ENCODE measurements around the gene DGKE.

DGKE gene

GRCh38 chr17:56833809-56834379 lies at the start of gene DGKE, which contains the start of gene C17orf67:
DGKE (plus strand) TSS chr17:56834151; CDS start chr17:56834796, 645 bp downstream.
C17orf67 (minus strand) TSS chr17:56833920; CDS start chr17:56815810, 18,110 bp downstream.
- DNase-seq, result peak; percentile 98

GRCh38 chr17:56785405-56785804 lies 48.5 kb upstream of the DGKE start:
- DNase-seq, result no peak

- DNase-seq, result no peak
Observed at GRCh38 chr17:56785997-56786680, 47.8 kb upstream of the DGKE start.

- DNase-seq, result no peak
Observed at GRCh38 chr17:56786989-56787482, 46.9 kb upstream of the DGKE start.

GRCh38 chr17:56792267-56792666 lies 41.7 kb upstream of the DGKE start:
- no peak for DNase-seq

GRCh38 chr17:56793531-56793930 lies 40.4 kb upstream of the DGKE start:
- DNase-seq, result no peak

- no peak for DNase-seq
Observed at GRCh38 chr17:56793957-56794356, 40.0 kb upstream of the DGKE start.

GRCh38 chr17:56795221-56795865 lies 38.6 kb upstream of the DGKE start:
- no peak for DNase-seq

- no peak for DNase-seq
Observed at GRCh38 chr17:56796536-56796935, 37.4 kb upstream of the DGKE start.

- DNase-seq, result no peak
Observed at GRCh38 chr17:56798916-56799315, 35.0 kb upstream of the DGKE start.

- no peak for DNase-seq
Observed at GRCh38 chr17:56801459-56802178, 32.3 kb upstream of the DGKE start.

GRCh38 chr17:56803071-56803470 lies 30.9 kb upstream of the DGKE start:
- DNase-seq, result no peak

GRCh38 chr17:56804454-56804853 lies 29.5 kb upstream of the DGKE start:
- no peak for DNase-seq

GRCh38 chr17:56806949-56807348 lies 27.0 kb upstream of the DGKE start:
- DNase-seq, result no peak

GRCh38 chr17:56807723-56808122 lies 26.2 kb upstream of the DGKE start:
- DNase-seq, result no peak

GRCh38 chr17:56808503-56808902 lies 25.4 kb upstream of the DGKE start:
- DNase-seq, result no peak

GRCh38 chr17:56809106-56809819 lies 24.7 kb upstream of the DGKE start:
- no peak for DNase-seq

- no peak for DNase-seq
Observed at GRCh38 chr17:56809820-56810179, 24.2 kb upstream of the DGKE start.

- peak; percentile 53 for DNase-seq
Observed at GRCh38 chr17:56810343-56810742, 23.6 kb upstream of the DGKE start.

- no peak for DNase-seq
Observed at GRCh38 chr17:56810891-56811775, 22.8 kb upstream of the DGKE start.

GRCh38 chr17:56812901-56813388 lies 21.0 kb upstream of the DGKE start:
- DNase-seq, result peak; percentile 53

Measured in left hindlimb (tissue), 1 donor.